NCI-H2107 (cell line): ENCODE results near the gene ZDHHC18.
"Not testable (repeated sequence)": the region's sequence is repeated elsewhere in the genome, so short reads cannot be mapped to it uniquely, and the experiment has no call there.

Source experiments
- DNase-seq: peaks from one replicate; lab custom pipeline; 2025; lab: John Stamatoyannopoulos, UW

Gene ZDHHC18

DNA sequence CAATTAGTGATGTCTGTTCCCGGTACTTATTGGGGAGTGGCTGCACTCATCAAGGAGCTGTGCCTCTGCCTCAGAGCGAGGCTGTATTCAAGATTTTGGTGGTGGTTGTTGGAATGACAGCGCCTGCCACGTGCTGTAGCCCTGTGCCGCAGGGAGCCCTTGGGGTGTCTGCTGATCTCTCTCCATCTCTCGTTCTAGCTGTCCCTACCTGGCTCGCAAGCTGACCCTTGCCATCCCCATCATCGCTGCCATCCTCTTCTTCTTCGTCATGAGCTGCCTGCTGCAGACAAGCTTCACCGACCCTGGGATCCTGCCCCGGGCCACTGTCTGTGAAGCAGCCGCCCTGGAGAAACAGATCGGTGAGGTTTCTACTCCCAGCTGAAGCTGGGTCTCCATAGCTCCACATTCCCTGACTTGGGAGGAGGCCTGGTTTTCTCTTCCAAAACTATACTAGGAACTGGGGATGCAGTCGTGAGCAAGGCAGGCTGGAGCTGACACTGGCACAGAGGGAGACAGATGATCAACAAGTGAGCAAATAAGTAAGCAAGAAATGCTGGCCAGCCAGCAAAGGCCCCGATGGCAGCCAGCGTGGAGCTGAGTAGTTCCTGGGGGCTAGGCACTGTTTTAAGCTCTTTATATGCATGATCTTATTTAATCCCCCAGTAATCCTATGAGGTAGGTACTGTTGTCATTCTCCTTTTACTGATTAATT lies 5.9 kb downstream of the ZDHHC18 start:
- DNase-seq, result no peak

DNA sequence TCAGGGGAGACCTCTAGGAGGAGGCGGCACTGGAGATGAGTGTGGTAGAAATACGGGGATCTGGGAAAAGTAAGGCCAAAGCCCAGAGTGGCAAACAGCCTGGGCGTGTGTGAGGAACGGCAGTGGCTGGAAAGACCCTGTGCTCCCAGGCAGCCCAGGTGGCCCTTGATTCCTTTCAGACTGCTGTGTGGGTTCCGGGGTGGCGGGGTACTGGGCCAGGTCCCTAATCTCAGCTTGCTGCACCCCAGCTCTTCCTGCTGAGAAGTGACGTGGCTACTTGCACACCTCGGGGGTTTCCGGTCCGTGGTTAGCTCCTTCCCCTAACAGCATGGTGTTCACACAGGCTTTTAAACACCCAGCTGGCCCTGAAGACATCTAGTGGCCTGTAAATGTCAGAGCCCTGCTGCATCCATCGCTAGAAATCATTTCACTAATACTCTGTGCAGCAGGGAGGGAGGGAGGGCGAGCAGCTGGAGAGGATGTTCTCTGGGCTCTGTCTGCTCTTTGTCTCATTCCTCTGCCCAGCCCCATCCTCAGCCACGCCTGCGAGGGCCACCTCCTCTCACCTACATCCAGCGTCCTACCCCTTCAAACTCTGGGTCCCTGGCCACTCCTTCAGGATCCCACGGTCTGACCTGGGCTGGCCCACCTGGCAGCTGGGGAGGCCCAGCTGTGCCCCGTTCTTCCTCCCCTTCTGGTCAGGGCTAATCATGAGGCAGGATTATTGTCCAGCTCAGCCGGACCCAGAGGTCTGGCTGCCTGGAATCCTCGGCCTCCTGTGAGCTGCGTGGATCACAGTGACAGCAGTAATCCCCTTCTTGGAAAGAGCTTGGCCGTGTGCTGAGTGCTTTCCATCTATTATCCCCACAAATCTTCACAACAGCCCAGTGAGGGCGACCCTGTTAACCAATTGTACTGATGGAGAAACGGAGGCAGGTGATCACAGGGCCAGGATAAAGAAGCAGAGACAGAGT lies 7.2 kb downstream of the ZDHHC18 start:
- DNase-seq, result no peak

DNA sequence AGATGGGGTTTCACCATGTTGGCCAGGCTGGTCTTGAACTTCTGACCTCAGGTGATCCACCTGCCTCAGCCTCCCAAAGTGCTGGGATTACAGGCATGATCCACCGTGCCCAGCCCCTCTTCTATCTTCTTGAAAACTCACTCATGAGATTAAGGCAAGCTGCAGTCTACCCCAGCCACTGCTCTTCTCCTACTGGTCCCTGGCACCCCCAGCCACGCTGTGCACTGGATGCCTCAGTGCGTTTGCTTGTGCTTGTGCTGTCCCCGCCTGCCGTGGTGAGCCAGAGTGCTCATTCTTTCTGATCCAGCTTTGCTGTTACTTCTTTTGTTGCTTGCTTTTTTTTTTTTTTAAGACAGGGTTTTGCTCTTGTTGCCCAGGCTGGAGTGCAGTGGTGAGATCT lies 11.2 kb downstream of the ZDHHC18 start:
- not testable (repeated sequence) for DNase-seq

DNA sequence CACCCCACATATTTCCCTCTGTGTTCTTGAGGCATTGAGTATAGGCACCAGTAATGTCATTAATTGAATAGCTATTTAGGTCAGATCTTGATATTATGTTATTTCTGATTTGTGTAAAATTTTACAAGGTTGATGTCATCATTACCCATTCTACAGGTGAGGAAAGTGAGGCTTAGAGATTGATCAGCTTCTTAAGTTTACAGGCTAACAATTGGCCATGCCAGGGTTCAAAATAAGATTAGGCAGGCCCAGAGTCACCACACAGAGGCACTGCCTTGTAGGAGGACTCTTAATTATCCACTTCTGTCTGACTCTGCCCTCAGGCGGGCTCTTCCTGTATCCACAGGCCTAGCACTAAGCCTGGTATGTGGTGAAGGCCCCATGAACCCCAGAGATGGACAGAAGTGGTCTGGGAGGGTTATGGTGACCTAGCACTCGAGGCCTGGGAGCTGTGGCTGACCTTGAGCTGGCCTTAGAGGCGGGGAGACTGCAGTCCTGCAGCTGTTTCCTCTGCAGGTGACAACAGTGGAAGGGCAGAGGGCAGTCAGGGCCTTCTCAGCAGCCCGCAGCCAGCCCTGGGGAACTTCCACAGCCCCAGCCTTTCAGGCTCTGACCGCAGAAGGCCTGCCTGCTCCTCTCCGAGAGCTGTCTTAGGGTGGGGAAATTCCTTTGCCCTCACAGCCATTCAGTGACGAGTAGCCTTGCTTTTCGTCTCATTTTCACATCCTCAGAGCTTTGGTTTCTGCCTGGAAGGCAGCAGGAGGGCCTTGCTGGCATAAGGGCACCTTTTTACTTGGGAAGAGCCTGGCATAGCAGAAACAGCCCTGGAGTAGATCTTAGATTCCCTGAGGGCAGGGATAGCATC lies 12.2 kb downstream of the ZDHHC18 start:
- no peak for DNase-seq

DNA sequence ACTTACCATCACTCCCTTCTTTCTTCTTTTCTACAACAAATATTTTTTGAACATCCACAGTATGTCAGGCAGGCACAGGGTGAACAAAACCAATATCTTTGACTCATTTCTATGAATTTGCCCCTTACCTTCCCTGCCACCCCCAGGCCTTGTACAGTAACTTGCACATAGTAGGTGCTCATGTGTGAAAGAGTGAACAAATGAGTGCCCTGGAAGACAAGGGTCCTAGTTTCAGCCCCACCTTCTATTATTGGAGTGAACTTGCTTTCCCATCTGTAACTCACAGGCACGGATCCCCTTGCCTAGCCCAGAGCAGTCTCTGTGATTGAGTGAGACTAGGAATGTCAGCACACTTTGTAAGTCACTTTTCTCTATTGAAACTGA lies 12.8 kb downstream of the ZDHHC18 start:
- no peak for DNase-seq

DNA sequence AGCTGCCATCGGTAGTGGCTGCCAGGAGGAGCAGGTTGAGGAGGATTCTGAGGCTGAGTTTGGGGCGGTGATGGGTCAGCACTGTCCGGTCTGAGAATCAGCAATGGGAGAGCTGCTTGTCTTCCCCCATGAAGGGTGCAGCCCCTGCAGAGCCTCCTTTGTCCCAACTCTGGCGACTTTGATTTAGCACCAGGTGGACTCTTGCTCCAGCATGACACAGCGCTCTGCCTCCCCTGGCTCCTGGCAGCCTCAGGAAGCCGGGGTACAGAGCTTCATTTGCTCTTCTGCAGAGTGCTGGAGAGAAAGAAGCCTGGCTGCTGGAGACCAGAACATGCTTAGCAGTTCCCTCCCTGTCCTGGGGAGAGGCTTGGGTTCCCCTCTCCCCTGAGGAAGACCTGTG lies 13.3 kb downstream of the ZDHHC18 start:
- DNase-seq, result no peak

DNA sequence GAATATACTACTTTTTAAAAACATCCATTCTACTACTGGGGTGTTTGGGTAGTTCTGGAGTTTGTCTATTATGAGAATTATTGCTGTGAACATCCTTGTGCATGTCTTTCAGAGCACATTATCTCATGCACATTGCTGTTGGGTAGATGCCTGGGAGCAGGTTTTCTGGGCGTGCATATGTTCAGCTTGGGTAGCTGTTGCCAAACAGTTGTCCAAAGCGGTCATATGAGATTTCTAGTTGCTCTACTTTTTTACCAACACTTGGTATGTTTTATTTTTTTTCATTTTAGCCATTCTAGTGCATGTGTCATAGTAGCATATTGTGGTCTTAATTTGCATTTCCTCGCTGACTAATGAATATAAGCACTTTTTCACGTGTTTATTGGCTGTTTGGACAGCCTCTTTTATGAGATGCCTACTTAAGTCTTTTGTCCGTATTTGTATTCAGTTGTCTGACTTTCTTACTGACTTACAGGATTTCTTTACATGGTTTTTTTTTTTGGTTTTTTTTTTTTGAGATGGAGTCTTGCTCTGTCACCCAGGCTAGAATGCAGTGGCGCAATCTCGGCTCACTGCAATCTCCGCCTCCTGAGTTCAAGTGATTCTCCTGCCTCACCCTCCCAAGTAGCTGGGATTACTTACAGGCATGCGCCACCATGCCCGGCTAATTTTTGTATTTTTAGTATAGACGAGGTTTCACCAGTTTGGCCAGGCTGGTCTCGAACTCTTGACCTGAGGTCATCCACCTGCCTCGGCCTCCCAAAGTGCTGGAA lies 18.1 kb downstream of the ZDHHC18 start:
- DNase-seq, result no peak

DNA sequence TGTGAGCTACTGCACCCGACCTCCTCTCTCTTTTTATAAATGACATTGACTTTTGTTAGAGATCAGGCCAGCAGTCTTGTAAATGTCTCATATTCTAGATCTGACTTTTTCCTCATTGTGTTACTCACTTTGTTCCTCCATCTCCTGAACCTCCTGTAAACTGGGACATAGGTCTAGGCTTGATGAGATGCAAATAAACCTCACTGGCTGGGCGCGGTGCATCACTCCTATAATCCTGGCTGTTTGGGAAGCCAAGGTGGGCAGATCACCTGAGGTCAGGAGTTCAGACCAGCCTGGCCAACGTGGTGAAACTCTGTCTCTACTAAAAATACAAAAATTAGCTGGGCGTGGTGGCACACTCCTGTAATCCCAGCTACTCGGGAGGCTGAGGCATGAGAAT lies 21.3 kb downstream of the ZDHHC18 start:
- not testable (repeated sequence) for DNase-seq

DNA sequence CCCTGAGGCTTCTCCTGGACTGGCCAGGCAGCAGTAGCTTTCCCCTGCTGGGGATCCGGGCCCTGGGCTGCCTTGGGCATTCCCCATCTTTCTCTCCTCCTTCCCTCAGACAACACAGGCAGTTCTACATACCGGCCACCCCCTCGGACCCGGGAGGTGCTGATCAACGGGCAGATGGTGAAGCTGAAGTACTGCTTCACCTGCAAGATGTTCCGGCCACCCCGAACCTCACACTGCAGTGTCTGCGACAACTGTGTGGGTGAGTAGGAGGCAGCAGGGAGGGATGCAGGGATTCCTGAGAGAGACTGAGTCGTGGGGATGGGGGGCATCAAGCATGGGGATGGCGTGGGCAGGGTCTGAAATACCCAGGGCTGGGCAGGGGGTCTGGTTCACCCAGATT lies 22.0 kb downstream of the ZDHHC18 start:
- DNase-seq, result no peak

DNA sequence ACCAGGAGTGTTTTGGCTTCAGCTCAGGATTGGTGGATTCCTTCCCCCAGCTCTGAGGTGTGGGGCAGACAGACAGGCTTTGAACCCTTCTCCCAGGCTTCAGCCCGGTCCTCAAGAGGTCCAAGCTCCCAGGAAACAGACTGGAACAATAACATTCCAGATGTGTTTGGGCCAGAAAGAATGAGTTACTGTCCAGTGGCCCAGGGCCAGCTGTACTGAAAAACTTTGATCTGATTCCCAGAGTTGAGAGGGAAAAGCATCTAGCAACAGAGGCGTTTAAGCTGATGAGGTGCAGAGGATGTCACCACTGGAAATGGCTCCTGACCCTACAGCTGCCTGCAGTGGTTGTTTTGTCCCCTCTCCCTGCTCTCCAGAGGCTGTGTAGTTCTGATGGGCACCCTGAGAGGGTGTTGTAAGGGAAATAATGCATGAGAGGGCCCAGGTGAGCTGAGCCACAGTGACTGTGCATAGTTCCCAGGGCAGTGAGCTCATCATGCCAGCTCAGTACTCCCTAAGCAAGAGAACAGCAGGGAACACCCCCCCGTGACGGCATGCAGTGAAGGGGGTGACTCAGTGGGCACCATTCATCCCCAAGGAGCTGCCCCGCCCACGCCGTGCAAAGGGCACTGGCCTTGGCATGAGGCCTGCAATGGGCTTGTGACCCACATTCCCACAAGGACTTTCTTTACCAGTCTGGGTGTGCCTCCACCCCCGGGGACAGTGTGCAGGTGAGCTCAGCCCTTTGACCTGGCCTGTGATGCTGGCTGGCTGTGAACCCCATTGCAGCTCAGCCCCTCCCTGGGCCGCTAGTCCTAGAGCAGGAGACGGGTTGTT lies 22.7 kb downstream of the ZDHHC18 start:
- no peak for DNase-seq

DNA sequence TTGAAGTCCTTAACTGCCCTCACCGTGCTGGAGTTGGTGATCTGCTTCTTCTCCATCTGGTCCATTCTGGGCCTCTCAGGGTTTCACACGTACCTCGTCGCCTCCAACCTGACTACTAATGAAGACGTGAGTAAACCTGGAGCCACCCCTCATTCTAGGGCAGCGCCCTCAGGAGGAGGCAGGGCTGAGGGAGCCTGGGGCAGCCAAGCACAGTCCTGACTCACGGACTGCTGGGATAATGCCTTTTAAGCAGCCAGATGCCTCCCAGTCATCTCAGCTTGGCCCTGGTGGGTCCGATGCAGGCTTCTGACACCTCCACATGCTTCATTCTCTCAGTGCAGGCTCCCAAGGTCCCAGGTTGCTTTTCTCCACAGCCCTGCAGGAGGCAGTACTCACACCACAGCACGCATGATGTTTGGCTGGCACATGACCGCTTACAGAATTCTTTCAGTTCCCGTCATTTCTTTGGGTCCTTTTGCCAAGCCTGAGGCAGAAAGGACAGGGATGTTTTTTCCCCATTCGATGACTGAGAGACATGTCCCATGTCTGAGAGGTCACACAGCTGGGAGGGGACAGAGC lies 24.7 kb downstream of the ZDHHC18 start:
- no peak for DNase-seq

DNA sequence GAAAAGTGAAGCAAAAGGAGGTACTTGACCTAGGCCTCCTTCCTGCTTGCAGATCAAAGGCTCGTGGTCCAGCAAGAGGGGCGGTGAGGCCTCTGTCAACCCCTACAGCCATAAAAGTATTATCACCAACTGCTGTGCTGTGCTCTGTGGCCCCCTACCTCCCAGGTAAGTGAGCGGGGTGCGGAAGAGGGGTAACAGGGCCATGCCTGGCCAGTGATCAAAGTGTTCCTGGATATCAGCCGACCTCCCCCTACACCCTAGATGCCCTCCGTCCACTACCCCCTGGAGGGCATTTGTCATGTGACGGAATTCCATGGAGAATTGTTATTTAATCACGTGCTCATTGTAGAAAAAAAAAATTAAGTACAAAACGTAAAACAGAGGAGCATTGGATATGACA lies 26.2 kb downstream of the ZDHHC18 start:
- no peak for DNase-seq

DNA sequence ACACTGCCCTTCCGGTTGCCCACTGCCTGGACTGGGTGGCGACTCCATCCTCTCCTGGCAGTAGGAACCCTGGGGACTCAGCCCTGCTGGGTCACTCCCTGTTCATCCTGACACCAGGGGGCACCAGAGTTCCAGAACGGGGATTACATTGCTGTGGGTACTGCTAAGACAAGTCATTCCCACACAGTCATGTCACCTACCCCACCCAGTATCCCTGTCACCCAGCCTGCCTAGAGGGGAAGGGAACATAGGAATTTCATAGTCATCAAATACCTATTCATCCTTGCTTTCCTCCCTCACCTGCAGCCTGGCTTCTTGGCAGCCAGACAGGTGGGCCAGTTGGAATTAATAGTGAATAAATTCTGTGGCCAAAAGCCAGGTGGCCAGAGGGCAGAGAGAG lies 26.7 kb downstream of the ZDHHC18 start:
- peak; percentile 55 for DNase-seq

DNA sequence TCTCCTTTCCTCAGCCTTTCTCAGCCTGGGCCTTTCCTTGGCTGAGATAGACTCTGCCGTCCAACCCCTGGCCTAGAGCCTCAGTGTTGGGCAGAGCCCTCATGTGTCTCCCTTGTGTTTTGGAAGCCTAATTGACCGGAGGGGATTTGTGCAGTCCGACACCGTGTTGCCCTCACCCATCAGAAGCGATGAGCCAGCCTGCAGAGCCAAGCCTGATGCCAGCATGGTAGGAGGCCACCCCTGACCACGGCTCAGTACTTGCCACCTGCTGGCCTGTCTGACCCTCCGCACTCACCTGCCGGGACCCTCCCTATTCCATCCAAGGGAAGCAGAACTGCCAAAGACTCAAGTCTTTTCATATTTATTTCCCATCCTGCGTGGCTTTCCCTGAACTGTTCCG lies 27.1 kb downstream of the ZDHHC18 start:
- DNase-seq, result no peak

DNA sequence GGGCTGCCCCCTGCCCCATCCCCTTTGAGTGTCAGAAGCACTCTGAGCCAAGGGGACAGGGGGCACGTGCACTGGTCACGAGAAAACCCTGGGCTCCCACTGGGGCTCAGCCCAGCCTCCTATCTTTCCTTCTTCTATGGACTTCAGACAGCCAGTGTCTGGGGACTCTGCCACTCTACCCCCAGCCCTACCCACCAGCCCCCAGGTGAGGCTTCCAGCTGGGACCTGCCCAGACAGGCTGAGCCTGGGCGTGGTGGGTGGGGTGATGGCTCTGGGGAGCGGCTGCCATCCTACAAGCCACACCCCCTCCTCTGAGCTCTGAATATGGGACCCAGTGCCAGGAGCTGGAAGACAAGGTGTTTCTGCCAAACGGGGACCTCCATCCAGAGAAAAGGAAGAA lies 28.4 kb downstream of the ZDHHC18 start:
- DNase-seq, result no peak

DNA sequence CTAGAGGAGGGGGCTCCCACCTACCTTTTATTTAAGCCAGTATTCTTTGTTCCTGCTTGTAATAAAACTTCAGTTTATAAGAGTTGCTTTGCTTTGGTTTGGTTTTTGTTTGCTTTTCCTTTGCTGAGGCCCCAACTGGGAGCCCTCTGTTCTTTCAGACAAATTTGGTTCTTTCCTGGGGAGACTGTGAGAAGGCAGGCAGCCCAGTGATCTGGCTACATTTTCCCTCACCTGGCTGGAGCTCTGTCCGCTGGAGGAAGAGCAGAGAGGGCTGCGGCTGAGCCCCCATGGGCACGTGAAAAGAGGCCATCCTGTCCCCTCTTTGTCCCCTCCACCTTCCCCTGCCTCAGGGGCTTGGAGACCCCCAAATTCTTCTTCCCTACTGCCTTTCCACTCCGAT lies 29.1 kb downstream of the ZDHHC18 start:
- DNase-seq, result no peak

DNA sequence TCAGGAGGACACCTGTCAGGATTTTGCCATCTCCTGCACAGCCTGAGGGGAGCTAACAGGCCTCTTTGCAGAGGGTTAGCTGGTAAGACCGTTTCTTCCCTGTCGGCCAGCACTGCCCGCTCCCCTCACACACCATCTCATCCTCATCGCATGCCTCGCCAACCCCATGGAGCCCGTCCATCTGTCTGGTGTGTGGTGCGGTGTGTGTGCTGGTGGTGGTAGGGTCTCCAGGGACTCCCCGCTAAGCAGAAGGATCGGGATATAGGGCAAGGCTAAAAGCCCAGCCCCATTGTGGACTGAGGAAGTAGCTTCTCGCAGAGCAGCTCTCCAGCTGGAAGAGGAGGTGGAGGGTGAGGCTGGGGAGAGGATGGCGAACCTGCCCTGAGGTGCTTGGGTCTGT lies 29.7 kb downstream of the ZDHHC18 start:
- DNase-seq, result no peak

DNA sequence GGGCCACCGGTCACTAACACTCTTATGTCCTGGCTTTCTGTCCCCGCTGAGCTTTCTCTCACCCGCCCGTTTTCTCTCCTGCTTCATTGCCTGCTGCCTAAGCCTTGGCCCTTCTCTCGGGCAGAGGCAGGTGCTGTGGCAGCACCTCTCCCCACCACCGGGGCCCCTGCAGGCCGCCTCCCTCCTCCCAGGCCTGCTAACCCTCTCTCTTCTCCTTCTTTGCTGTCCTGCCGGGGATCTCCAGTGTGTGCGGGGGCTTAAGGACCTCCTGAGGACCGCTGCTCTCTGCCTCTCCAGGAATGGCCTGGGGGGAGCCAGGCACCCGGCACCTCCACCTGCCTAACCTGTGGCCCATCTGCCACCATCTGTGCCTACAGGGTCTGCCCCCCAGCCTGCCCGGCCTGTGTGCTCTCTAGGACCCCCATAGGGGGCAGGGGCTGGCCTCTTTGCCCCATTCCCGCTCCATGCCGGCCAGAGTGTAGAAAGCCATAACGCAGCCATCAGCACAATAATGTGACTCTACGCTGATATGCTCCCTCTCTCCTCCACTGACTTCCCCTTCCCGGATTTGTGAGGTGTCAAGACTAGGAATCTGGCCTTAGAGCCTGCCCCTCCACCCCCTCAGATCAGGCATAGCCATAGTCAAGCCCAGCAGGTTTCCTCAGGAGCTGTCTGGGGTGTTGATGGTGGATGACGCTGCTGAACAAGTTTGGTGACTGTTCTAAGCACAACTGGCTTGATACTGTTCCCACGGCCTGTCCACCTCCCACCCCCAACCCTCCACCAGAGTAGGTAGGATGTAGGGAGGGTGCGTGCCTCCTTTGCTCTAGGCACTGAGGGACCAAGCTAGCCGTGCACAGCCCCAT lies 30.3 kb downstream of the ZDHHC18 start:
- DNase-seq, result no peak

DNA sequence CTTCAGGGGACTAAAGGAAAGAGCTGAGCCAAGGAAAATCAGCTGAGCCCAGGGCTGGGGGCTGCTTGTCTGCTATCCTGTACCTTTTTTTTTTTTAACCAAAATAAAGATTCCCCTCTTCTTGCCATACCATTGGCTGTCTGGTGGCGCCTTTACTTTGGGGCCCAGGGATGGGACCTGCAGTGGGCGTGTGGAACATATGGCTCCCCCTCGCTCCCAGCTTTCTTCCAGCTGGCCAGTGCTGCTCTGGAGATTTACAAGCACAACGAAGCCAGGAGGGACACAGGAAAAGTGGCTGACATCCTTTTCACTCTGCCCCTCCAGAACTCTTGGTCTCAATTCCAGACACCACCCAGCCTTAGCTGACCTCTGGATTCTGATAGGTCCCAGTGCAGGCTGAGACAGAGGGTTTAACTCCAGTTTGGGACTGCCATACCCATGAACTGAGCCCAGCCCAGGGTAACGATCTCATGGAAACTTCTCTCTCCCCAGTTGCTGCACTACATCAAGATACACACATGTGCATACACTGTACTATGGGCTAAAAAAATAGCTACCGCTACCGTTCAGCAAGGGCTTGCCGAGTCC lies 31.1 kb downstream of the ZDHHC18 start:
- no peak for DNase-seq
